H1 (cell line): ENCODE data around the gene GALNT18. TPM values are rescaled to one million over a fixed set of nuclear protein-coding genes. Genes with fewer than 3 reads are reported as not detected.

Experiments
- CTCF ChIA-PET: fragments of 300-600 bp; sonication (Branson Sonifier 250); formaldehyde crosslinking; loops from one replicate; lab custom pipeline; 2021; ENCODE audit not compliant: partially characterized antibody; lab: Charles Lee
- POLR2A ChIA-PET: fragments of 300-600 bp; sonication (Branson Sonifier 250); formaldehyde crosslinking; loops from one replicate; lab custom pipeline; 2021; ENCODE audit warnings: inconsistent platforms; ENCODE audit not compliant: partially characterized antibody; lab: Charles Lee
- DNase-seq, 2 experiments: peaks; one replicate each; pipeline versions ENCODE4 v3.0.0 to v3.0.0-alpha.2; 2010 to 2022; ENCODE audit warnings: low spot score in 2 of 2, low read depth in 1 of 2, mixed read lengths in 1 of 2
- FAIRE-seq: peaks from 2 replicates; lab custom pipeline; 2011; peaks lifted over from hg19 to GRCh38; lab: Jason Lieb, UNC
- H2AFZ ChIP-seq: 2 replicates; pipeline ENCODE4 v1.8.1; 2012; ENCODE audit warnings: low read length, inconsistent platforms
- H2AK5ac ChIP-seq: 2 replicates; pipeline ENCODE4 v1.6.1; 2013; ENCODE audit warnings: low read depth, low read length
- H2BK120ac ChIP-seq: replicated peaks from 2 replicates; pipeline ENCODE3; 2013; ENCODE audit warnings: low read depth, low read length, inconsistent platforms
- H2BK12ac ChIP-seq: 2 replicates; pipeline ENCODE4 v1.6.1; 2013; ENCODE audit warnings: low read depth, low read length
- H2BK15ac ChIP-seq: 2 replicates; pipeline ENCODE4 v1.6.1; 2013; ENCODE audit warnings: low read length
- H2BK20ac ChIP-seq: 2 replicates; pipeline ENCODE4 v1.6.1; 2013; ENCODE audit warnings: low read length
- H2BK5ac ChIP-seq: 2 replicates; pipeline ENCODE4 v1.6.1; 2013; ENCODE audit warnings: low read depth, low read length
- H3K14ac ChIP-seq: 2 replicates; pipeline ENCODE4 v1.6.1; 2013; ENCODE audit warnings: inconsistent platforms; ENCODE audit not compliant: insufficient read length
- H3K18ac ChIP-seq: 2 replicates; pipeline ENCODE4 v1.6.1; 2013; ENCODE audit warnings: low read length; ENCODE audit errors: extremely low read depth
- H3K23ac ChIP-seq: 2 replicates; pipeline ENCODE4 v1.6.1; 2013; ENCODE audit warnings: inconsistent platforms; ENCODE audit not compliant: insufficient read length
- H3K23me2 ChIP-seq: 2 replicates; pipeline ENCODE4 v1.6.1; 2013; ENCODE audit warnings: low read depth, low read length
- H3K27ac ChIP-seq: 2 replicates; pipeline ENCODE4 v1.6.1; 2011; ENCODE audit warnings: low read depth, low read length, inconsistent platforms
- H3K27me3 ChIP-seq, 4 experiments: replicated peaks in 1 of 4; 1 replicate in 1 of 4; 2 replicates in 3 of 4; pipeline versions ENCODE4 v1.6.1 to v1.8.1; 2011 to 2013; ENCODE audit warnings: low read length in 3 of 4, mild to moderate bottlenecking in 3 of 4, inconsistent platforms in 2 of 4, mixed read lengths in 2 of 4, moderate library complexity in 1 of 4; ENCODE audit not compliant: control insufficient read depth in 3 of 4, insufficient read depth in 3 of 4; ENCODE audit errors: extremely low read depth in 1 of 4
- H3K36me3 ChIP-seq, 4 experiments: 2 replicates each; pipeline versions ENCODE4 v1.6.1 to v1.8.1; 2011 to 2013; ENCODE audit warnings: mild to moderate bottlenecking in 4 of 4, low read length in 3 of 4, moderate library complexity in 2 of 4, control low read depth in 1 of 4, inconsistent platforms in 1 of 4; ENCODE audit not compliant: insufficient read depth in 4 of 4, control insufficient read depth in 2 of 4
- H3K4ac ChIP-seq: replicated peaks from 2 replicates; pipeline ENCODE3; 2013; ENCODE audit warnings: low read length, low read depth, mixed read lengths, inconsistent platforms; ENCODE audit not compliant: insufficient read length
- H3K4me1 ChIP-seq, 4 experiments: replicated peaks in 1 of 4; 1 replicate in 1 of 4; 2 replicates in 3 of 4; pipeline versions ENCODE4 v1.6.1 to v1.8.1; 2011 to 2013; ENCODE audit warnings: low read length in 3 of 4, inconsistent platforms in 2 of 4, mixed read lengths in 1 of 4; ENCODE audit not compliant: insufficient read depth in 4 of 4, control insufficient read depth in 3 of 4
- H3K4me2 ChIP-seq, 2 experiments: 2 replicates each; pipeline versions ENCODE4 v1.6.1 to v1.8.1; 2011 to 2013; ENCODE audit warnings: low read depth in 2 of 2, low read length in 2 of 2, control low read depth in 1 of 2, inconsistent platforms in 1 of 2, mild to moderate bottlenecking in 1 of 2; ENCODE audit not compliant: insufficient read depth in 1 of 2
- H3K4me3 ChIP-seq, 4 experiments: fragments of 200-600, 300-600 bp in 1 of 4; sonication (generic), shearing (Covaris generic), sonication (Bioruptor Twin) in 1 of 4; 2 replicates each; pipeline versions ENCODE4 v1.5.1 to v1.8.1; 2011 to 2016; ENCODE audit warnings: low read length in 4 of 4, low read depth in 3 of 4, control low read depth in 2 of 4, inconsistent platforms in 2 of 4, mild to moderate bottlenecking in 2 of 4, mixed read lengths in 1 of 4, moderate library complexity in 1 of 4; ENCODE audit not compliant: insufficient read depth in 2 of 4; ENCODE audit errors: extremely low read depth in 1 of 4
- H3K56ac ChIP-seq: replicated peaks from 2 replicates; pipeline ENCODE3; 2013; ENCODE audit warnings: low read depth, mild to moderate bottlenecking, mixed read lengths, low read length, inconsistent platforms; ENCODE audit not compliant: insufficient read length
- H3K79me1 ChIP-seq: 2 replicates; pipeline ENCODE4 v1.6.1; 2013; ENCODE audit warnings: low read depth, low read length, control low read depth
- H3K79me2 ChIP-seq, 2 experiments: 2 replicates each; pipeline versions ENCODE4 v1.6.1 to v1.8.1; 2012 to 2013; ENCODE audit warnings: low read length in 2 of 2, mild to moderate bottlenecking in 2 of 2, inconsistent platforms in 1 of 2; ENCODE audit not compliant: insufficient read depth in 2 of 2, control insufficient read depth in 1 of 2
- H3K9ac ChIP-seq, 4 experiments: replicated peaks in 1 of 4; 1 replicate in 1 of 4; 2 replicates in 3 of 4; pipeline versions ENCODE4 v1.6.1 to v1.8.1; 2011 to 2013; ENCODE audit warnings: low read depth in 3 of 4, low read length in 3 of 4, control low read depth in 2 of 4, mild to moderate bottlenecking in 2 of 4, moderate library complexity in 2 of 4, inconsistent platforms in 1 of 4; ENCODE audit errors: extremely low read depth in 1 of 4
- H3K9me3 ChIP-seq, 2 experiments: 2 replicates each; pipeline versions ENCODE4 v1.6.1 to v1.8.1; 2012 to 2013; ENCODE audit warnings: mild to moderate bottlenecking in 2 of 2, moderate library complexity in 2 of 2, control low read depth in 1 of 2, inconsistent platforms in 1 of 2, low read depth in 1 of 2, low read length in 1 of 2, mixed read lengths in 1 of 2; ENCODE audit not compliant: insufficient read depth in 2 of 2
- H4K20me1 ChIP-seq, 2 experiments: replicated peaks in 1 of 2; 2 replicates each; pipeline versions ENCODE3 to v1.8.1; 2011 to 2013; ENCODE audit warnings: inconsistent platforms in 2 of 2, low read length in 2 of 2, mild to moderate bottlenecking in 1 of 2; ENCODE audit not compliant: insufficient read depth in 2 of 2, control insufficient read depth in 1 of 2
- H4K5ac ChIP-seq: 2 replicates; pipeline ENCODE4 v1.6.1; 2013; ENCODE audit warnings: low read length, low read depth, mixed read lengths, inconsistent platforms; ENCODE audit not compliant: insufficient read length
- H4K8ac ChIP-seq: 2 replicates; pipeline ENCODE4 v1.8.0; 2013; ENCODE audit warnings: mild to moderate bottlenecking, moderate library complexity, low read length, inconsistent platforms; ENCODE audit not compliant: insufficient read depth; ENCODE audit errors: extremely low read depth
- H4K91ac ChIP-seq: replicated peaks from 2 replicates; pipeline ENCODE3; 2013; ENCODE audit warnings: low read length, mixed read lengths, inconsistent platforms; ENCODE audit not compliant: insufficient read length
- EP300 ChIP-seq, 2 experiments: IDR thresholded peaks; 1 replicate in 1 of 2; 2 replicates in 1 of 2; pipeline ENCODE4 v1.6.1; 2011 to 2012; ENCODE audit warnings: low read depth in 2 of 2, low read length in 2 of 2, mild to moderate bottlenecking in 2 of 2, borderline replicate concordance in 1 of 2, inconsistent platforms in 1 of 2, moderate library complexity in 1 of 2
- ZNF274 ChIP-seq: IDR thresholded peaks from 2 replicates; pipeline ENCODE4 v1.7.0; 2012; ENCODE audit warnings: low read length, borderline replicate concordance; ENCODE audit errors: extremely low read depth
- WGBS, 2 experiments: shearing (Covaris generic) in 1 of 2; methylation state at CpG; one replicate each; pipeline versions ENCODE4 v1.1.6 to v1.1.7; 2013 to 2015; ENCODE audit warnings: low lambda C conversion rate in 2 of 2, mixed read lengths in 2 of 2, inconsistent platforms in 1 of 2, low coverage in 1 of 2, missing lambda C conversion rate in 1 of 2; ENCODE audit not compliant: insufficient replicate concordance in 2 of 2, insufficient coverage in 1 of 2, insufficient read length in 1 of 2; ENCODE audit errors: extremely low coverage in 1 of 2, missing lambda C conversion rate in 1 of 2; 5-methylcytosine and 5-hydroxymethylcytosine counted together
- polyA plus RNA-seq, 7 experiments: library from polyadenylated mRNA; depleted of rRNA in 3 of 7; stranded (reverse) in 5 of 7; unstranded in 2 of 7; fragments of >200 nt in 5 of 7; fragments of 200-250 nt in 2 of 7; gene quantifications; 1 replicate in 5 of 7; 2 replicates in 1 of 7; 4 replicates in 1 of 7; pipeline versions ENCODE4 v1.2.1 to v1.2.3, GENCODE V29; 2011 to 2013; ENCODE audit warnings: missing spikeins in 2 of 7, mixed read lengths in 2 of 7
- total RNA-seq: library from RNA; stranded (reverse); fragmentation: NEBNext Ultra II Directional; extraction: Animal tissue kit (Norgen Biotek cat#: 25700); gene quantifications from 2 replicates; pipeline ENCODE4 v1.2.1, GENCODE V29; 2021
- TF ChIP-seq, protein P1 (sequence below): IDR thresholded peaks from 2 replicates; pipeline ENCODE4 v1.6.1; 2012; ENCODE audit warnings: low read length, inconsistent platforms
- TF ChIP-seq, protein P2 (sequence below): IDR thresholded peaks from 2 replicates; pipeline ENCODE4 v1.6.1; 2011; ENCODE audit warnings: low read depth, mild to moderate bottlenecking, low read length; ENCODE audit not compliant: insufficient read depth

GALNT18 gene
- total and polyA plus RNA-seq, 2 of the 8 experiments (the other 6 are each of a cell fraction or from before 2014, with no cell fraction given) = 6.0 to 9.4 TPM

DNA sequence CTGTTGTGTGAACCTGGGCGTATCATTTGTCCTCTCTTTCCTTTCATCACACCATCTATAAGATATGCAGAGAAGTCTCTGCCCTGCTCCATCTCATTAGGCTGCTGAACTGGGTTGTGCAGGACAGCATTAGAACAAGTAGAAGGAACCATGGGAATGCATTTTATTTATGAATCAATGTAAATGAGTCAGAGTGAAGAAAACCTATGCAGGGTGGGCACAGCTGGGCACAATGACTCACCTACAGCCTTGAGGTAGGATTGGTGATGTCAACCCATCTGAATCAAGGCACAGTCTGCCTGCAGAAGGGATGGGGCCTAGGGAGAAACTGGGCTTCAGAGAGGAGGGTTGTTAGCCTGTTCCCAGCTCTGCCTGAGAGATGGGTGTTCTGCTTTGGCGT is 392.2 kb downstream of the GALNT18 start:
- ChIA-PET POLR2A (no interaction called here), CTCF (interaction anchor here (1.0 to 9.4 kb wide), 7 partner anchors 9 to 558 kb away, joined by 3 to 82 read pairs (median 3); no protein-coding TSS in a partner anchor)
- H4K5ac ChIP-seq = no peak overlapping the region
- no peak overlapping the region for H2BK5ac ChIP-seq
- H3K4me2 ChIP-seq = no peak overlapping the region
- no peak overlapping the region for H2AFZ ChIP-seq
- no peak overlapping the region for H2AK5ac ChIP-seq
- TF ChIP-seq, protein P1, sequence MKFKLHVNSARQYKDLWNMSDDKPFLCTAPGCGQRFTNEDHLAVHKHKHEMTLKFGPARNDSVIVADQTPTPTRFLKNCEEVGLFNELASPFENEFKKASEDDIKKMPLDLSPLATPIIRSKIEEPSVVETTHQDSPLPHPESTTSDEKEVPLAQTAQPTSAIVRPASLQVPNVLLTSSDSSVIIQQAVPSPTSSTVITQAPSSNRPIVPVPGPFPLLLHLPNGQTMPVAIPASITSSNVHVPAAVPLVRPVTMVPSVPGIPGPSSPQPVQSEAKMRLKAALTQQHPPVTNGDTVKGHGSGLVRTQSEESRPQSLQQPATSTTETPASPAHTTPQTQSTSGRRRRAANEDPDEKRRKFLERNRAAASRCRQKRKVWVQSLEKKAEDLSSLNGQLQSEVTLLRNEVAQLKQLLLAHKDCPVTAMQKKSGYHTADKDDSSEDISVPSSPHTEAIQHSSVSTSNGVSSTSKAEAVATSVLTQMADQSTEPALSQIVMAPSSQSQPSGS = no peak
- TF ChIP-seq ZNF274 = no peak
- TF ChIP-seq, protein P2, sequence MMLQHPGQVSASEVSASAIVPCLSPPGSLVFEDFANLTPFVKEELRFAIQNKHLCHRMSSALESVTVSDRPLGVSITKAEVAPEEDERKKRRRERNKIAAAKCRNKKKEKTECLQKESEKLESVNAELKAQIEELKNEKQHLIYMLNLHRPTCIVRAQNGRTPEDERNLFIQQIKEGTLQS = no peak
- no peak for TF ChIP-seq EP300 (IDR thresholded peaks at IDR 0.05; ENCODE audit: borderline replicate concordance in 1 of 2, low read depth in 2 of 2, low read length in 2 of 2)
- no peak overlapping the region for H3K56ac ChIP-seq
- no peaks in the 10 kb centered on the region for H3K79me2 ChIP-seq
- no peak overlapping the region for H3K27ac ChIP-seq
- no peaks in the 10 kb centered on the region for H3K23me2 ChIP-seq
- H3K79me1 ChIP-seq = no peaks in the 10 kb centered on the region
- no peaks in the 10 kb centered on the region for H3K4me1 ChIP-seq
- H4K8ac ChIP-seq = no peak overlapping the region
- no peaks in the 10 kb centered on the region for H3K9me3 ChIP-seq
- WGBS, 2 experiments = 94% methylated on average over 2 of the region's 2 CpGs; no CpG with 5 or more reads in 1 of the 2 experiments
- no peak overlapping the region for H3K4ac ChIP-seq
- H4K91ac ChIP-seq = no peak overlapping the region
- H3K18ac ChIP-seq = no peak overlapping the region
- no peaks in the 10 kb centered on the region for H3K36me3 ChIP-seq
- H2BK120ac ChIP-seq = no peak overlapping the region
- H3K9ac ChIP-seq = no peak overlapping the region
- FAIRE-seq (no peak), DNase-seq (no peak)
- no peak overlapping the region for H2BK12ac ChIP-seq
- no peak overlapping the region for H2BK15ac ChIP-seq
- no peak overlapping the region for H3K23ac ChIP-seq
- no peak overlapping the region for H2BK20ac ChIP-seq
- no peaks in the 10 kb centered on the region for H4K20me1 ChIP-seq
- H3K4me3 ChIP-seq = no peak overlapping the region
- peaks cover 0 to 4% (median 0%) of the 10 kb centered on the region in 4 experiments; a peak in 3 of 7 replicates for H3K27me3 ChIP-seq
- no peak overlapping the region for H3K14ac ChIP-seq
